ENCODE results near the gene NRROS.

DNA sequence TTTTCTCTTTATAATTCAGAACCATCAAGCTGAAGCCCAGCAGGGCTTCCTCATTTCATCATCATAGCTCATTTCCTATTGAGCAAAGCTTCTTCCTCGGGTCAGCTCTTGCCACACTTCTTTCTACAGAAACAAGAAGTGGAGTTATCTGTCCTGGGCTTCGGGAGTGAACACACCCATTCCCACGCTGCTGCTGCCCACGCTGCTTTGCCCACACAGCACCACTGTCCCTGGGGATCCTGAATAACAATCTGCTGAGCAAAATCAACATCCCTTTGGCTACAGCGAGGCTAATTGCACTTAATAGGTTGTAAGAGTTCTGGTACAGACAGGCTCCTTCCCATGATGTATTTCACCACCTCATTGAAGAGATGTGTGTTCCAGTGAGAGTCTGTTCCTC is 48.9 kb downstream of the NRROS start:
- TF ChIP-seq POLR2AphosphoS5 (IDR thresholded peaks at IDR 0.05) = peak in 1 of 4 donors; percentile 27
- TF ChIP-seq EP300 (IDR thresholded peaks at IDR 0.05) = peak in 1 of 4 donors; percentile 27
- TF ChIP-seq, protein P1, sequence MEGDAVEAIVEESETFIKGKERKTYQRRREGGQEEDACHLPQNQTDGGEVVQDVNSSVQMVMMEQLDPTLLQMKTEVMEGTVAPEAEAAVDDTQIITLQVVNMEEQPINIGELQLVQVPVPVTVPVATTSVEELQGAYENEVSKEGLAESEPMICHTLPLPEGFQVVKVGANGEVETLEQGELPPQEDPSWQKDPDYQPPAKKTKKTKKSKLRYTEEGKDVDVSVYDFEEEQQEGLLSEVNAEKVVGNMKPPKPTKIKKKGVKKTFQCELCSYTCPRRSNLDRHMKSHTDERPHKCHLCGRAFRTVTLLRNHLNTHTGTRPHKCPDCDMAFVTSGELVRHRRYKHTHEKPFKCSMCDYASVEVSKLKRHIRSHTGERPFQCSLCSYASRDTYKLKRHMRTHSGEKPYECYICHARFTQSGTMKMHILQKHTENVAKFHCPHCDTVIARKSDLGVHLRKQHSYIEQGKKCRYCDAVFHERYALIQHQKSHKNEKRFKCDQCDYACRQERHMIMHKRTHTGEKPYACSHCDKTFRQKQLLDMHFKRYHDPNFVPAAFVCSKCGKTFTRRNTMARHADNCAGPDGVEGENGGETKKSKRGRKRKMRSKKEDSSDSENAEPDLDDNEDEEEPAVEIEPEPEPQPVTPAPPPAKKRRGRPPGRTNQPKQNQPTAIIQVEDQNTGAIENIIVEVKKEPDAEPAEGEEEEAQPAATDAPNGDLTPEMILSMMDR (IDR thresholded peaks at IDR 0.05) = no peak
